ENCODE results near the gene ZC3H7B. TPM values are rescaled to one million over a fixed set of nuclear protein-coding genes. Genes with fewer than 3 reads are reported as not detected.
A peak's percentile ranks its signal among the peaks of the same experiment; 100 is the strongest.

The ZC3H7B gene
- total and polyA plus RNA-seq, 2 experiments from 2014 or later: 5.7 to 61.5 TPM

DNA sequence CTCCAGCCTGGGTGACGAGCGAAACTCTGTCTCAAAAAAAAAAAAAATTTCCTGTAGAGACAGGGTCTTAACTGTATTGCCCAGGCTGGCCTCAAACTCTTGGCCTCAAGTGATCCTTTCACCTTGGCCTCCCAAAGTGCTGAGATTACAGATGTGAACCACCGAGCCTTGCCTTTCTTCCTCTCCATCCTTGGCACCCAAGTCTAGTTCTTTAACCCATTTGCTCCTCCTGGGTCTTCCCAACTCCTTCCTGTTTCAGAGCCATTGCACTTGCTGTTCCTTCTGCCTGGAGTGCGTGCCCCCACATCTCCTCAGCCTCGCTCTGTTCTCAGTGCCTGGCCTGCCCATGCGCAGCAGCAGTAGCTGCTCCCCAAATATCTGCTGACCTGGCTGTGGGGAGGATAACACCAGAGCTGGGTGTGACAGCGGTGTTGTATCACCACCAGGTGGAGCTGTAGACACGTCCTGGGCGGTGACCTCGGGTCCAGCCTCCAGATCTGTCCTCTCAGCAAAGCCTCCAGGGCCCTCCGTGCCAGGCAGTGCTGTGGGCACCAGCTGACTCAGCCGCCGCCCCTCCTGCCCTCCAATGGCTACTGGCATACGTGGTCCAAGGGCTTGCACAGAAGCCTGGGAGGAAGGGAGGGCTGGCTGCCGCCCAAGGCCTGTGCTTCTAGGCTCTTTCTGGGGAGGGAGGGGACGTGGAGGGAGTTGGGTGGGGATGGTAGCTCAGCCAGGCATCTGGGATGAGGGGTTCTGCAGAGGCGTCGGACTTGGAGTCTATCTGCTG lies 102.4 kb downstream of the ZC3H7B start:
- H3K4me3 Mint-ChIP-seq: no peak overlapping the region
- peaks cover 9% of the 10 kb centered on the region; the same call in 2 of the 3 replicates for H3K4me1 Mint-ChIP-seq
- peaks cover 8% of the 10 kb centered on the region for H3K27me3 Mint-ChIP-seq (ENCODE audit: insufficient read depth, low read depth, poor library complexity)
- Histone ChIP-seq H4K20me1 (replicated peaks; ENCODE audit: insufficient read depth) (no peaks in the 10 kb centered on the region), H3K36me3 (ENCODE audit: insufficient read depth) (no peaks in the 10 kb centered on the region), H3K27me3 (ENCODE audit: insufficient read depth) (no peaks in the 10 kb centered on the region), H3K27ac (ENCODE audit: low read depth) (no peak overlapping the region), H2AFZ (peak overlapping the region; percentile 47), H3K9me2 (ENCODE audit: insufficient read depth) (no peaks in the 10 kb centered on the region), H3K4me3 (0 out of 2 replicates have a peak overlapping the region, but pooled peaks have one; percentile 35), H3K79me2 (replicated peaks; ENCODE audit: insufficient read depth) (no peaks in the 10 kb centered on the region), H3K4me2 (peak overlapping the region; percentile 48; the same call in 1 of the 2 replicates), H3F3A (replicated peaks; ENCODE audit: low read depth) (0 out of 2 replicates have a peak, but pooled peaks cover 3% of the 10 kb centered on the region), H3K4me1 (ENCODE audit: insufficient read depth) (no peaks in the 10 kb centered on the region)
- DNase-seq (ENCODE audit: low spot score) (peak; percentile 95), ATAC-seq (peak; percentile 97)
- H3K9me3 Mint-ChIP-seq: no peaks in the 10 kb centered on the region; the same call in 2 of the 3 replicates
- TF ChIP-seq ZNF114 (CRISPR knock-in tag; IDR thresholded peaks at IDR 0.05): no peak
- TF ChIP-seq CREB1 (CRISPR knock-in tag; IDR thresholded peaks at IDR 0.05; ENCODE audit: low read depth): 0 out of 2 replicates have a peak, but pooled peaks have one; percentile 3
- TF ChIP-seq, protein P1, sequence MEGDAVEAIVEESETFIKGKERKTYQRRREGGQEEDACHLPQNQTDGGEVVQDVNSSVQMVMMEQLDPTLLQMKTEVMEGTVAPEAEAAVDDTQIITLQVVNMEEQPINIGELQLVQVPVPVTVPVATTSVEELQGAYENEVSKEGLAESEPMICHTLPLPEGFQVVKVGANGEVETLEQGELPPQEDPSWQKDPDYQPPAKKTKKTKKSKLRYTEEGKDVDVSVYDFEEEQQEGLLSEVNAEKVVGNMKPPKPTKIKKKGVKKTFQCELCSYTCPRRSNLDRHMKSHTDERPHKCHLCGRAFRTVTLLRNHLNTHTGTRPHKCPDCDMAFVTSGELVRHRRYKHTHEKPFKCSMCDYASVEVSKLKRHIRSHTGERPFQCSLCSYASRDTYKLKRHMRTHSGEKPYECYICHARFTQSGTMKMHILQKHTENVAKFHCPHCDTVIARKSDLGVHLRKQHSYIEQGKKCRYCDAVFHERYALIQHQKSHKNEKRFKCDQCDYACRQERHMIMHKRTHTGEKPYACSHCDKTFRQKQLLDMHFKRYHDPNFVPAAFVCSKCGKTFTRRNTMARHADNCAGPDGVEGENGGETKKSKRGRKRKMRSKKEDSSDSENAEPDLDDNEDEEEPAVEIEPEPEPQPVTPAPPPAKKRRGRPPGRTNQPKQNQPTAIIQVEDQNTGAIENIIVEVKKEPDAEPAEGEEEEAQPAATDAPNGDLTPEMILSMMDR (conservative IDR thresholded peaks at IDR 0.05; ENCODE audit: low read depth in 2 of 2): peak; percentile 96 to 100
- TF ChIP-seq EZH2phosphoT487 (IDR thresholded peaks at IDR 0.05; ENCODE audit: unreplicated experiment): no peak
- H3K36me3 Mint-ChIP-seq (ENCODE audit: low read depth): no peaks in the 10 kb centered on the region
- no peak overlapping the region for H3K27ac Mint-ChIP-seq

DNA sequence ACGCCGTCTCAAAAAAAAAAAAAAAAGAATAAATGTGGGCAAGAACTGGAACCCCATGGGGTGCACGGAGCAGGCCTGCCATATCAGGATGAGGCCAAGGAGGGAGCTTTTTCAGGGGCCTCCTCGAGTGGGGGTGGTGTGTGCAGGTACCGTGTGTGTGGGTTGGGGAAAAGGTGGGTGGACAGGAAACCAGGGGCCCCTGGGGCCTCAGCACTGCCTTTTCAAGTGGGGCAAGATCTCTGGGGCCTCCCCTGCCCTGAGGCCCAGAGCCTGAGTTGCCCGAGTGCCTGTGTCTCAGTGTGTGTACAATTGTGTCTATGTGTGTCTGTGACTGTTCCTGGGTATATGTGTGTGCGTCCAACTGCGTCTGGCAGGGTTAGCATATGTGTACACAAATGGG lies 104.3 kb downstream of the ZC3H7B start:
- Histone ChIP-seq H2AFZ (no peak overlapping the region), H3K4me2 (no peak overlapping the region), H4K20me1 (replicated peaks; ENCODE audit: insufficient read depth) (no peaks in the 10 kb centered on the region), H3K27ac (ENCODE audit: low read depth) (no peak overlapping the region), H3F3A (replicated peaks; ENCODE audit: low read depth) (0 out of 2 replicates have a peak, but pooled peaks cover 3% of the 10 kb centered on the region), H3K79me2 (replicated peaks; ENCODE audit: insufficient read depth) (no peaks in the 10 kb centered on the region), H3K27me3 (ENCODE audit: insufficient read depth) (no peaks in the 10 kb centered on the region), H3K36me3 (ENCODE audit: insufficient read depth) (no peaks in the 10 kb centered on the region), H3K9me2 (ENCODE audit: insufficient read depth) (no peaks in the 10 kb centered on the region), H3K4me3 (no peak overlapping the region), H3K4me1 (ENCODE audit: insufficient read depth) (no peaks in the 10 kb centered on the region)
- no peak for DNase-seq (ENCODE audit: low spot score)
- Mint-ChIP-seq H3K9me3 (no peaks in the 10 kb centered on the region; the same call in 2 of the 3 replicates), H3K4me1 (peaks cover 2% of the 10 kb centered on the region; the same call in 2 of the 3 replicates), H3K27ac (no peak overlapping the region), H3K4me3 (no peak overlapping the region), H3K27me3 (ENCODE audit: insufficient read depth, low read depth, poor library complexity) (peaks cover 6% of the 10 kb centered on the region), H3K36me3 (ENCODE audit: low read depth) (no peaks in the 10 kb centered on the region)
- ATAC-seq: no peak
- TF ChIP-seq JUNB (IDR thresholded peaks at IDR 0.05; ENCODE audit: unreplicated experiment): no peak
- TF ChIP-seq EZH2 (IDR thresholded peaks at IDR 0.05; ENCODE audit: low read depth, unreplicated experiment): no peak
- TF ChIP-seq NANOG (IDR thresholded peaks at IDR 0.05; ENCODE audit: borderline replicate concordance): no peak
- TF ChIP-seq POLR2AphosphoS5 (IDR thresholded peaks at IDR 0.05; ENCODE audit: low read depth): no peak
- TF ChIP-seq, protein P2, sequence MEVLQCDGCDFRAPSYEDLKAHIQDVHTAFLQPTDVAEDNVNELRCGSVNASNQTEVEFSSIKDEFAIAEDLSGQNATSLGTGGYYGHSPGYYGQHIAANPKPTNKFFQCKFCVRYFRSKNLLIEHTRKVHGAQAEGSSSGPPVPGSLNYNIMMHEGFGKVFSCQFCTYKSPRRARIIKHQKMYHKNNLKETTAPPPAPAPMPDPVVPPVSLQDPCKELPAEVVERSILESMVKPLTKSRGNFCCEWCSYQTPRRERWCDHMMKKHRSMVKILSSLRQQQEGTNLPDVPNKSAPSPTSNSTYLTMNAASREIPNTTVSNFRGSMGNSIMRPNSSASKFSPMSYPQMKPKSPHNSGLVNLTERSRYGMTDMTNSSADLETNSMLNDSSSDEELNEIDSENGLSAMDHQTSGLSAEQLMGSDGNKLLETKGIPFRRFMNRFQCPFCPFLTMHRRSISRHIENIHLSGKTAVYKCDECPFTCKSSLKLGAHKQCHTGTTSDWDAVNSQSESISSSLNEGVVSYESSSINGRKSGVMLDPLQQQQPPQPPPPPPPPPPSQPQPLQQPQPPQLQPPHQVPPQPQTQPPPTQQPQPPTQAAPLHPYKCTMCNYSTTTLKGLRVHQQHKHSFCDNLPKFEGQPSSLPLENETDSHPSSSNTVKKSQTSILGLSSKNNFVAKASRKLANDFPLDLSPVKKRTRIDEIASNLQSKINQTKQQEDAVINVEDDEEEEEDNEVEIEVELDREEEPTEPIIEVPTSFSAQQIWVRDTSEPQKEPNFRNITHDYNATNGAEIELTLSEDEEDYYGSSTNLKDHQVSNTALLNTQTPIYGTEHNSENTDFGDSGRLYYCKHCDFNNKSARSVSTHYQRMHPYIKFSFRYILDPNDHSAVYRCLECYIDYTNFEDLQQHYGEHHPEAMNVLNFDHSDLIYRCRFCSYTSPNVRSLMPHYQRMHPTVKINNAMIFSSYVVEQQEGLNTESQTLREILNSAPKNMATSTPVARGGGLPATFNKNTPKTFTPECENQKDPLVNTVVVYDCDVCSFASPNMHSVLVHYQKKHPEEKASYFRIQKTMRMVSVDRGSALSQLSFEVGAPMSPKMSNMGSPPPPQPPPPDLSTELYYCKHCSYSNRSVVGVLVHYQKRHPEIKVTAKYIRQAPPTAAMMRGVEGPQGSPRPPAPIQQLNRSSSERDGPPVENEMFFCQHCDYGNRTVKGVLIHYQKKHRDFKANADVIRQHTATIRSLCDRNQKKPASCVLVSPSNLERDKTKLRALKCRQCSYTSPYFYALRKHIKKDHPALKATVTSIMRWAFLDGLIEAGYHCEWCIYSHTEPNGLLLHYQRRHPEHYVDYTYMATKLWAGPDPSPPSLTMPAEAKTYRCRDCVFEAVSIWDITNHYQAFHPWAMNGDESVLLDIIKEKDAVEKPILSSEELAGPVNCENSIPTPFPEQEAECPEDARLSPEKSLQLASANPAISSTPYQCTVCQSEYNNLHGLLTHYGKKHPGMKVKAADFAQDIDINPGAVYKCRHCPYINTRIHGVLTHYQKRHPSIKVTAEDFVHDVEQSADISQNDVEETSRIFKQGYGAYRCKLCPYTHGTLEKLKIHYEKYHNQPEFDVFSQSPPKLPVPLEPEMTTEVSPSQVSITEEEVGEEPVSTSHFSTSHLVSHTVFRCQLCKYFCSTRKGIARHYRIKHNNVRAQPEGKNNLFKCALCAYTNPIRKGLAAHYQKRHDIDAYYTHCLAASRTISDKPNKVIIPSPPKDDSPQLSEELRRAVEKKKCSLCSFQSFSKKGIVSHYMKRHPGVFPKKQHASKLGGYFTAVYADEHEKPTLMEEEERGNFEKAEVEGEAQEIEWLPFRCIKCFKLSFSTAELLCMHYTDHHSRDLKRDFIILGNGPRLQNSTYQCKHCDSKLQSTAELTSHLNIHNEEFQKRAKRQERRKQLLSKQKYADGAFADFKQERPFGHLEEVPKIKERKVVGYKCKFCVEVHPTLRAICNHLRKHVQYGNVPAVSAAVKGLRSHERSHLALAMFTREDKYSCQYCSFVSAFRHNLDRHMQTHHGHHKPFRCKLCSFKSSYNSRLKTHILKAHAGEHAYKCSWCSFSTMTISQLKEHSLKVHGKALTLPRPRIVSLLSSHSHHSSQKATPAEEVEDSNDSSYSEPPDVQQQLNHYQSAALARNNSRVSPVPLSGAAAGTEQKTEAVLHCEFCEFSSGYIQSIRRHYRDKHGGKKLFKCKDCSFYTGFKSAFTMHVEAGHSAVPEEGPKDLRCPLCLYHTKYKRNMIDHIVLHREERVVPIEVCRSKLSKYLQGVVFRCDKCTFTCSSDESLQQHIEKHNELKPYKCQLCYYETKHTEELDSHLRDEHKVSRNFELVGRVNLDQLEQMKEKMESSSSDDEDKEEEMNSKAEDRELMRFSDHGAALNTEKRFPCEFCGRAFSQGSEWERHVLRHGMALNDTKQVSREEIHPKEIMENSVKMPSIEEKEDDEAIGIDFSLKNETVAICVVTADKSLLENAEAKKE (CRISPR knock-in tag; IDR thresholded peaks at IDR 0.05): no peak
- no peak for TF ChIP-seq ZNF114 (CRISPR knock-in tag; IDR thresholded peaks at IDR 0.05)
- TF ChIP-seq, protein P3, sequence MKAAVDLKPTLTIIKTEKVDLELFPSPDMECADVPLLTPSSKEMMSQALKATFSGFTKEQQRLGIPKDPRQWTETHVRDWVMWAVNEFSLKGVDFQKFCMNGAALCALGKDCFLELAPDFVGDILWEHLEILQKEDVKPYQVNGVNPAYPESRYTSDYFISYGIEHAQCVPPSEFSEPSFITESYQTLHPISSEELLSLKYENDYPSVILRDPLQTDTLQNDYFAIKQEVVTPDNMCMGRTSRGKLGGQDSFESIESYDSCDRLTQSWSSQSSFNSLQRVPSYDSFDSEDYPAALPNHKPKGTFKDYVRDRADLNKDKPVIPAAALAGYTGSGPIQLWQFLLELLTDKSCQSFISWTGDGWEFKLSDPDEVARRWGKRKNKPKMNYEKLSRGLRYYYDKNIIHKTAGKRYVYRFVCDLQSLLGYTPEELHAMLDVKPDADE (IDR thresholded peaks at IDR 0.05): no peak
- TF ChIP-seq EZH2phosphoT487 (IDR thresholded peaks at IDR 0.05; ENCODE audit: unreplicated experiment): no peak
- TF ChIP-seq STAT1 (IDR thresholded peaks at IDR 0.05; ENCODE audit: unreplicated experiment): no peak
